OCI-LY1 (cell line): ENCODE results near the gene GPR50.

Source experiments
- H2AFZ ChIP-seq: fragments of 200-600 bp; sonication (generic), shearing (Covaris generic); 2 replicates; pipeline ENCODE4 v1.6.0; 2014; ENCODE audit warnings: antibody characterized with exemption, mild to moderate bottlenecking, low read length
- H3F3A ChIP-seq: fragments of 200-600 bp; sonication (generic), shearing (Covaris generic); 2 replicates; pipeline ENCODE4 v1.6.0; 2014; ENCODE audit warnings: mild to moderate bottlenecking, antibody characterized with exemption, low read length, moderate library complexity; ENCODE audit not compliant: insufficient read depth
- H3K27ac ChIP-seq: fragments of 200-600 bp; sonication (generic); 2 replicates; pipeline ENCODE4 v1.5.1; 2014; ENCODE audit warnings: low read length, mixed run types, mild to moderate bottlenecking, low read depth; ENCODE audit not compliant: poor library complexity, severe bottlenecking
- H3K27me3 ChIP-seq: fragments of 200-600 bp; sonication (generic); 2 replicates; pipeline ENCODE4 v1.6.0; 2014; ENCODE audit warnings: antibody characterized with exemption, mild to moderate bottlenecking, low read length, moderate library complexity; ENCODE audit not compliant: insufficient read depth
- H3K36me3 ChIP-seq: fragments of 200-600 bp; sonication (generic); 2 replicates; pipeline ENCODE4 v1.6.1; 2014; ENCODE audit warnings: mild to moderate bottlenecking, antibody characterized with exemption, low read length, moderate library complexity, mixed read lengths; ENCODE audit not compliant: insufficient read depth
- H3K4me1 ChIP-seq: fragments of 200-600 bp; sonication (generic); 2 replicates; pipeline ENCODE4 v1.5.1; 2014; ENCODE audit warnings: mild to moderate bottlenecking, low read length, moderate library complexity; ENCODE audit not compliant: insufficient read depth, severe bottlenecking
- H3K4me2 ChIP-seq: fragments of 200-600 bp; sonication (generic), shearing (Covaris generic); 2 replicates; pipeline ENCODE4 v1.6.1; 2014; ENCODE audit warnings: low read length
- H3K4me3 ChIP-seq: fragments of 200-600 bp; sonication (generic); 2 replicates; pipeline ENCODE4 v1.5.1; 2014; ENCODE audit warnings: low read length, low read depth, mild to moderate bottlenecking, mixed read lengths; ENCODE audit not compliant: poor library complexity, severe bottlenecking
- H3K79me2 ChIP-seq: fragments of 200-600 bp; shearing (Covaris generic); 2 replicates; pipeline ENCODE4 v1.6.1; 2016; ENCODE audit warnings: mixed run types, low read length, mixed read lengths; ENCODE audit not compliant: insufficient read depth
- H3K9ac ChIP-seq: fragments of 200-600 bp; sonication (generic), shearing (Covaris generic); 2 replicates; pipeline ENCODE4 v1.6.1; 2014; ENCODE audit warnings: mild to moderate bottlenecking, low read length, mixed read lengths
- H3K9me2 ChIP-seq: fragments of 200-600 bp; sonication (generic), shearing (Covaris generic); 2 replicates; pipeline ENCODE4 v1.6.1; 2014; ENCODE audit warnings: low read depth, mild to moderate bottlenecking, low read length, mixed read lengths
- H3K9me3 ChIP-seq: fragments of 200-600 bp; shearing (Covaris generic); 2 replicates; pipeline ENCODE4 v1.6.1; 2014; ENCODE audit warnings: low read length, mixed read lengths
- H4K20me1 ChIP-seq: fragments of 200-600 bp; sonication (generic), shearing (Covaris generic); 2 replicates; pipeline ENCODE4 v1.6.0; 2016; ENCODE audit warnings: mild to moderate bottlenecking, low read length; ENCODE audit not compliant: insufficient read depth
- EZH2 ChIP-seq: fragments of 200-600 bp; sonication (generic), shearing (Covaris generic); IDR thresholded peaks from 2 replicates; pipeline ENCODE4 v1.8.0; 2017; ENCODE audit warnings: borderline replicate concordance, mixed run types, mild to moderate bottlenecking, antibody characterized with exemption, low read length, moderate library complexity, mixed read lengths
- TF ChIP-seq, protein P1 (sequence below): fragments of 200-600 bp; sonication (generic), shearing (Covaris generic); IDR thresholded peaks from 2 replicates; pipeline ENCODE4 v1.5.1; 2017; ENCODE audit warnings: mild to moderate bottlenecking, antibody characterized with exemption, low read length, moderate library complexity, mixed read lengths

Gene GPR50

DNA sequence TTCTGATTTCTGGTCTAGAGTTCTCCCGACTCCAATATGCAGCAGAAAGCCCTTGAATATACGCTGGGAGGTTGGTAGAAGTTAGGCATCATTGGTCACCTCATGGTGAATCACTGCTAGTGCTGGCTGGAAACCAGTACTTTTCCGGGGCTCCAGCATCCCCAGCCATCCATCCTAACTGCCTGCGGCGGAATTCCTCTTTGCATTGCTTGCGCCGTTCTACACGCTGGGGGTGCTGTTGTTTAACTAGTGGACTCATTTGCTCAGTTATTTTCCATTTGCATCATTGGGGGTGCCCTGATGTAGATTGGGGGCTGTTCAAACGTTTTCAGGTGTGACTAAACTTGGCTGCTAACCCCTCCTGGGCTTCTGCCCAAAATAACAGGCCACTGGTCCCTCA lies 23.3 kb upstream of the GPR50 start:
- Histone ChIP-seq H3K36me3 (no peaks in the 10 kb centered on the region), H3K27me3 (no peaks in the 10 kb centered on the region), H3F3A (no peaks in the 10 kb centered on the region), H3K9me3 (no peaks in the 10 kb centered on the region), H3K9ac (no peak overlapping the region), H3K9me2 (no peaks in the 10 kb centered on the region), H4K20me1 (no peaks in the 10 kb centered on the region), H3K27ac (no peak overlapping the region), H3K4me1 (no peaks in the 10 kb centered on the region), H3K4me3 (no peak overlapping the region), H3K4me2 (no peak overlapping the region), H2AFZ (no peak overlapping the region), H3K79me2 (no peaks in the 10 kb centered on the region)
- TF ChIP-seq, protein P1, sequence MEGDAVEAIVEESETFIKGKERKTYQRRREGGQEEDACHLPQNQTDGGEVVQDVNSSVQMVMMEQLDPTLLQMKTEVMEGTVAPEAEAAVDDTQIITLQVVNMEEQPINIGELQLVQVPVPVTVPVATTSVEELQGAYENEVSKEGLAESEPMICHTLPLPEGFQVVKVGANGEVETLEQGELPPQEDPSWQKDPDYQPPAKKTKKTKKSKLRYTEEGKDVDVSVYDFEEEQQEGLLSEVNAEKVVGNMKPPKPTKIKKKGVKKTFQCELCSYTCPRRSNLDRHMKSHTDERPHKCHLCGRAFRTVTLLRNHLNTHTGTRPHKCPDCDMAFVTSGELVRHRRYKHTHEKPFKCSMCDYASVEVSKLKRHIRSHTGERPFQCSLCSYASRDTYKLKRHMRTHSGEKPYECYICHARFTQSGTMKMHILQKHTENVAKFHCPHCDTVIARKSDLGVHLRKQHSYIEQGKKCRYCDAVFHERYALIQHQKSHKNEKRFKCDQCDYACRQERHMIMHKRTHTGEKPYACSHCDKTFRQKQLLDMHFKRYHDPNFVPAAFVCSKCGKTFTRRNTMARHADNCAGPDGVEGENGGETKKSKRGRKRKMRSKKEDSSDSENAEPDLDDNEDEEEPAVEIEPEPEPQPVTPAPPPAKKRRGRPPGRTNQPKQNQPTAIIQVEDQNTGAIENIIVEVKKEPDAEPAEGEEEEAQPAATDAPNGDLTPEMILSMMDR, result no peak
- no peak for TF ChIP-seq EZH2

DNA sequence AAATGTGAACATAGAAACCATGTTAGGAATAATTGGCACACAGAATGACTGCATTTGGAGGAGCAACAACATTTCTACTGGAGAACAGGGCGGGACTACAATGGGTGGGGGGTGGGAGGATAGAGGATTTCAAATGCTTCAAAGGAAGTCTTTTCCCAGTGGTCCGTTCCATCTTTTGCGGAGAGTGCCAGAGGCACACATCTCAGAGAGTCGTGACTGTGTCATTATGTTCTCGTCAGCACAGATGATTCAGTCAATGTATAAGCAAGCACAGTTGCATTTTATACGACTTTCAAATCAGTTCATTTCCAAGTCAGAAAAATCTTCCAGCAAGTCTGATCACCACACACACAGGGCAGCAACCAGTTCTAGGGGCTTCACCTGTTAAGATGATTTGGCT lies 22.7 kb upstream of the GPR50 start:
- no peaks in the 10 kb centered on the region for H4K20me1 ChIP-seq
- H2AFZ ChIP-seq, result no peak overlapping the region
- no peak overlapping the region for H3K4me3 ChIP-seq
- no peaks in the 10 kb centered on the region for H3F3A ChIP-seq
- H3K4me2 ChIP-seq, result no peak overlapping the region
- H3K79me2 ChIP-seq, result no peaks in the 10 kb centered on the region
- H3K9me3 ChIP-seq, result no peaks in the 10 kb centered on the region
- no peaks in the 10 kb centered on the region for H3K36me3 ChIP-seq
- no peak overlapping the region for H3K9ac ChIP-seq
- TF ChIP-seq EZH2, result no peak
- TF ChIP-seq, protein P1, result no peak
- H3K4me1 ChIP-seq, result no peaks in the 10 kb centered on the region
- no peaks in the 10 kb centered on the region for H3K9me2 ChIP-seq
- H3K27ac ChIP-seq, result no peak overlapping the region
- H3K27me3 ChIP-seq, result no peaks in the 10 kb centered on the region

DNA sequence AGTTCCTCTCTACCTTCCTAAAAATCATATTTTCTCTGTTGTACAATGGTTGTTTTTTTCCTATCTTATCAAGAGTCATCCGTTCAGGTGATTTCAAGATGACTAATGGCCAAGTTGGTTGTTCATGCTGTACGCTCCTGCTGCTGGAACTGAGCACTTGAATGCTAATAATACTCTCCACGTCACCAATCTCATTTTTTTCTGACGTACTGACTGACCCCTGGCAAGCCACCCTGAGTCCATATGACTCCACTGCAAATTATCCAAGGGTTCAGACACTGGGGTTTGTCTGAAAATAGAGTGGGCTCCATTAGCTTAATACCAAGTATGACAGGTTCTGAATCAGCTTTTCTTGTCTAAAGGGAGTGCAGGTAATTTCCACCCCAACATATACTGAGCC lies 21.1 kb upstream of the GPR50 start:
- no peak overlapping the region for H2AFZ ChIP-seq
- H3K27me3 ChIP-seq, result no peaks in the 10 kb centered on the region
- no peak overlapping the region for H3K27ac ChIP-seq
- no peak overlapping the region for H3K4me3 ChIP-seq
- no peaks in the 10 kb centered on the region for H3K79me2 ChIP-seq
- H3K4me1 ChIP-seq, result no peaks in the 10 kb centered on the region
- H4K20me1 ChIP-seq, result no peaks in the 10 kb centered on the region
- no peaks in the 10 kb centered on the region for H3F3A ChIP-seq
- no peaks in the 10 kb centered on the region for H3K9me2 ChIP-seq
- no peaks in the 10 kb centered on the region for H3K9me3 ChIP-seq
- TF ChIP-seq, protein P1, result no peak
- TF ChIP-seq EZH2, result no peak
- H3K4me2 ChIP-seq, result no peak overlapping the region
- H3K9ac ChIP-seq, result no peak overlapping the region
- H3K36me3 ChIP-seq, result no peaks in the 10 kb centered on the region
